GM15510 (cell line): ENCODE data around the gene ZDHHC7.

ENCODE experiments used
- POLR2A ChIP-seq: IDR thresholded peaks from 3 replicates; pipeline ENCODE4 v1.6.1; 2011; ENCODE audit warnings: borderline replicate concordance; ENCODE audit not compliant: insufficient read length; ENCODE audit errors: extremely low read depth

The ZDHHC7 gene

GRCh38 chr16:85031451-85031850 lies 20.1 kb upstream of the ZDHHC7 start:
- TF ChIP-seq POLR2A = no peak

- no peak for TF ChIP-seq POLR2A
Measured at GRCh38 chr16:85029981-85030401, 18.7 kb upstream of the ZDHHC7 start.

GRCh38 chr16:85029408-85029784 lies 18.1 kb upstream of the ZDHHC7 start:
- no peak for TF ChIP-seq POLR2A

GRCh38 chr16:85028685-85029407 lies 17.5 kb upstream of the ZDHHC7 start:
- TF ChIP-seq POLR2A = no peak

- no peak for TF ChIP-seq POLR2A
Measured at GRCh38 chr16:85027958-85028684, 16.8 kb upstream of the ZDHHC7 start.

- peak; percentile 85 for TF ChIP-seq POLR2A
Measured at GRCh38 chr16:85027349-85027957, 16.1 kb upstream of the ZDHHC7 start, which contains the start of gene KIAA0513. TSS of gene KIAA0513 (plus strand) at chr16:85027795. CDS start at chr16:85067072, 39,277 bp downstream.

GRCh38 chr16:85026703-85027102 lies 15.4 kb upstream of the ZDHHC7 start:
- no peak for TF ChIP-seq POLR2A

- no peak for TF ChIP-seq POLR2A
Measured at GRCh38 chr16:85025781-85026653, 14.7 kb upstream of the ZDHHC7 start.

- no peak for TF ChIP-seq POLR2A
Measured at GRCh38 chr16:85019659-85020245, 8.4 kb upstream of the ZDHHC7 start.

- TF ChIP-seq POLR2A = no peak
Measured at GRCh38 chr16:85018529-85019236, 7.3 kb upstream of the ZDHHC7 start.

GRCh38 chr16:85017633-85018032 lies 6.3 kb upstream of the ZDHHC7 start:
- no peak for TF ChIP-seq POLR2A

GRCh38 chr16:85017151-85017550 lies 5.8 kb upstream of the ZDHHC7 start:
- no peak for TF ChIP-seq POLR2A

GRCh38 chr16:85015481-85016187 lies 4.3 kb upstream of the ZDHHC7 start:
- TF ChIP-seq POLR2A = no peak

GRCh38 chr16:85014311-85014710 lies 3.0 kb upstream of the ZDHHC7 start:
- no peak for TF ChIP-seq POLR2A

GRCh38 chr16:85011846-85012284 lies 530 bp upstream of the ZDHHC7 start:
- no peak for TF ChIP-seq POLR2A
